WTC11 (cell line): Measurements from ENCODE around the gene SSR3. TPM values are rescaled to one million over a fixed set of nuclear protein-coding genes. Genes with fewer than 3 reads are reported as not detected.

Experiments used
- ATAC-seq: fragments of 200-7000 bp; cut with Tn5 transposase; 2 replicates; pipeline ENCODE4 v1.10.0; 2021; ENCODE audit warnings: mild to moderate bottlenecking, moderate library complexity
- CTCF ChIA-PET: fragments of 300-600 bp; sonication (Branson Sonifier 250); formaldehyde crosslinking; loops from one replicate; lab custom pipeline; 2021; ENCODE audit warnings: antibody characterized with exemption; lab: Charles Lee
- POLR2A ChIA-PET: fragments of 350-600 bp; sonication (Branson Sonifier 250); formaldehyde crosslinking; loops from one replicate; lab custom pipeline; 2021; ENCODE audit warnings: antibody characterized with exemption; lab: Charles Lee
- DNase-seq: peaks from one replicate; pipeline ENCODE4 v3.0.0; 2021; ENCODE audit warnings: low spot score
- H3K27ac Mint-ChIP-seq: 2 replicates; pipeline ENCODE4 v1.8.0; 2021; ENCODE audit warnings: mixed read lengths
- H3K27me3 Mint-ChIP-seq: 2 replicates; pipeline ENCODE4 v1.8.0; 2021; ENCODE audit warnings: low read depth, mild to moderate bottlenecking, moderate library complexity, mixed read lengths
- H3K36me3 Mint-ChIP-seq: 2 replicates; pipeline ENCODE4 v1.8.0; 2021; ENCODE audit warnings: mixed read lengths
- H3K4me1 Mint-ChIP-seq: 2 replicates; pipeline ENCODE4 v1.8.0; 2022; ENCODE audit warnings: mixed read lengths
- H3K4me3 Mint-ChIP-seq: 2 replicates; pipeline ENCODE4 v1.8.0; 2021; ENCODE audit warnings: mild to moderate bottlenecking, moderate library complexity, mixed read lengths
- H3K9me3 Mint-ChIP-seq: 2 replicates; pipeline ENCODE4 v1.8.0; 2021; ENCODE audit warnings: mixed read lengths
- ATF3 ChIP-seq: sonication (generic); formaldehyde crosslinking; conservative IDR thresholded peaks from 2 replicates; pipeline ENCODE4 v1.8.1; 2022; ENCODE audit warnings: mild to moderate bottlenecking, missing genetic modification reagents
- EMX1 ChIP-seq: fragments of 250-450 bp; sonication (Bioruptor Pico); IDR thresholded peaks from 2 replicates; pipeline ENCODE4 v1.8.0; 2021; ENCODE audit warnings: mild to moderate bottlenecking
- FOXP1 ChIP-seq: sonication (generic); formaldehyde crosslinking; IDR thresholded peaks from 2 replicates; pipeline ENCODE4 v1.8.0; 2022; ENCODE audit warnings: missing genetic modification reagents, mild to moderate bottlenecking, moderate library complexity, borderline replicate concordance
- GABPB1 ChIP-seq: sonication (generic); formaldehyde crosslinking; IDR thresholded peaks from 2 replicates; pipeline ENCODE4 v1.8.1; 2023; ENCODE audit warnings: mild to moderate bottlenecking, missing genetic modification reagents
- MXD4 ChIP-seq: fragments of 250-450 bp; sonication (Bioruptor Pico); IDR thresholded peaks from 2 replicates; pipeline ENCODE4 v1.8.0; 2021; ENCODE audit warnings: mild to moderate bottlenecking, moderate library complexity, borderline replicate concordance
- PRDM15 ChIP-seq: sonication (generic); formaldehyde crosslinking; IDR thresholded peaks from 2 replicates; pipeline ENCODE4 v1.8.0; 2022; ENCODE audit warnings: missing genetic modification reagents
- PREB ChIP-seq: sonication (generic); formaldehyde crosslinking; IDR thresholded peaks from 2 replicates; pipeline ENCODE4 v1.8.1; 2022; ENCODE audit warnings: mild to moderate bottlenecking, missing genetic modification reagents, moderate library complexity, borderline replicate concordance
- PRRX2 ChIP-seq: fragments of 250-450 bp; sonication (Bioruptor Pico); IDR thresholded peaks from 2 replicates; pipeline ENCODE4 v1.8.0; 2021; ENCODE audit warnings: mild to moderate bottlenecking
- SP1 ChIP-seq: sonication (generic); formaldehyde crosslinking; conservative IDR thresholded peaks from 2 replicates; pipeline ENCODE4 v1.8.1; 2022; ENCODE audit warnings: missing genetic modification reagents
- STAT6 ChIP-seq: sonication (generic); formaldehyde crosslinking; conservative IDR thresholded peaks from 2 replicates; pipeline ENCODE4 v1.8.1; 2023; ENCODE audit warnings: mild to moderate bottlenecking, low read depth, missing genetic modification reagents, moderate library complexity
- TP53 ChIP-seq: sonication (generic); formaldehyde crosslinking; IDR thresholded peaks from 2 replicates; pipeline ENCODE4 v1.8.1; 2023; ENCODE audit warnings: mild to moderate bottlenecking, missing genetic modification reagents
- ZBTB21 ChIP-seq: sonication (generic); formaldehyde crosslinking; IDR thresholded peaks from 2 replicates; pipeline ENCODE4 v1.8.1; 2023; ENCODE audit warnings: mild to moderate bottlenecking, missing genetic modification reagents, borderline replicate concordance
- ZMAT4 ChIP-seq: fragments of 250-450 bp; sonication (Bioruptor Pico); IDR thresholded peaks from 2 replicates; pipeline ENCODE4 v1.9.0; 2021; ENCODE audit warnings: mild to moderate bottlenecking
- ZNF138 ChIP-seq: sonication (generic); formaldehyde crosslinking; conservative IDR thresholded peaks from 2 replicates; pipeline ENCODE4 v1.8.1; 2022; ENCODE audit warnings: mild to moderate bottlenecking, moderate library complexity, missing genetic modification reagents
- ZNF317 ChIP-seq: sonication (generic); formaldehyde crosslinking; IDR thresholded peaks from 2 replicates; pipeline ENCODE4 v1.8.1; 2023; ENCODE audit warnings: low read depth, mild to moderate bottlenecking, moderate library complexity, missing genetic modification reagents, borderline replicate concordance
- ZNF512 ChIP-seq: sonication (generic); formaldehyde crosslinking; IDR thresholded peaks from 2 replicates; pipeline ENCODE4 v1.8.1; 2022; ENCODE audit warnings: missing genetic modification reagents, borderline replicate concordance
- total RNA-seq: library from RNA; stranded (reverse); gene quantifications from 3 replicates; pipeline ENCODE4 v1.2.3, GENCODE V29; 2021

Gene SSR3
- total RNA-seq, 1 experiment from 2014 or later: 162 TPM

- TF ChIP-seq PRRX2 (CRISPR knock-in tag) (no peak), SP1 (CRISPR knock-in tag) (peak; percentile 94), STAT6 (CRISPR knock-in tag) (no peak), ATF3 (CRISPR knock-in tag) (no peak), ZNF138 (no peak), MXD4 (CRISPR knock-in tag) (no peak), GABPB1 (peak; percentile 37; the same call in 1 of the 2 replicates), TP53 (CRISPR knock-in tag) (0 out of 2 replicates have a peak, but pooled peaks have one; percentile 44), ZNF512 (CRISPR knock-in tag) (no peak)
These were observed at the start of gene SSR3 (continued) for GRCh38 chr3:156554842-156555687.

- TF ChIP-seq ZNF317 (CRISPR knock-in tag): no peak
- no peak for TF ChIP-seq ZMAT4
- no peak for TF ChIP-seq PREB (CRISPR knock-in tag)
- TF ChIP-seq ZBTB21 (CRISPR knock-in tag): no peak
- TF ChIP-seq PRDM15 (CRISPR knock-in tag): no peak
- TF ChIP-seq EMX1 (CRISPR knock-in tag): no peak
- TF ChIP-seq FOXP1: no peak
- H3K27ac Mint-ChIP-seq: no peak overlapping the region
- H3K27me3 Mint-ChIP-seq: peaks cover 8% of the 10 kb centered on the region
- peaks cover 28% of the 10 kb centered on the region for H3K4me1 Mint-ChIP-seq
- no peak overlapping the region for H3K4me3 Mint-ChIP-seq
- CTCF ChIA-PET: no interaction called here
- no peaks in the 10 kb centered on the region for H3K36me3 Mint-ChIP-seq
- DNase-seq (no peak), ATAC-seq (no peak)
- H3K9me3 Mint-ChIP-seq: no peaks in the 10 kb centered on the region
- POLR2A ChIA-PET: no interaction called here
These were observed 49.2 kb upstream of the SSR3 start for GRCh38 chr3:156604064-156604641.
